GM18868 (cell line): Measurements from ENCODE around the gene RASA1.

Source experiments
- ATAC-seq: cut with Tn5 transposase; IDR thresholded peaks from one replicate; pipeline ENCODE4 v1.9.1; 2021; ENCODE audit warnings: mild to moderate bottlenecking, moderate library complexity; ENCODE audit not compliant: unreplicated experiment

Gene RASA1

GRCh38 chr5:87438231-87438630, 170.5 kb downstream of the RASA1 start:
- no peak for ATAC-seq
